GM12878 (cell line): ENCODE results near the gene ARAP2. TPM values are rescaled to one million over a fixed set of nuclear protein-coding genes. Genes with fewer than 3 reads are reported as not detected.

Source experiments
- ATAC-seq: fragments of 200-7000 bp; cut with Tn5 transposase; 3 replicates; pipeline ENCODE4 v1.9.1; 2020; ENCODE audit warnings: mild to moderate bottlenecking, moderate library complexity
- BruUV-seq: library from RNA; stranded (reverse); fragments of 400-500 nt; replicated peaks from 2 replicates; lab custom pipeline; 2021; lab: Mats Ljungman, UMichigan
- CTCF ChIA-PET: fragments of 300-600 bp; sonication (Branson Sonifier 250); formaldehyde crosslinking; extraction: SDS; loops from one replicate; lab custom pipeline; 2021; ENCODE audit warnings: inconsistent platforms; lab: Yijun Ruan, JAX
- POLR2A ChIA-PET: fragments of 350-600 bp; formaldehyde crosslinking; extraction: SDS; loops from one replicate; lab custom pipeline; 2021; ENCODE audit warnings: inconsistent platforms; lab: Charles Lee
- RAD21 ChIA-PET: fragments of 300-600 bp; sonication (Branson Sonifier 250); formaldehyde crosslinking; loops from one replicate; lab custom pipeline; 2023; ENCODE audit warnings: antibody characterized with exemption; ENCODE audit not compliant: unreplicated experiment; lab: Charles Lee
- SMC1A ChIA-PET: fragments of 300-600 bp; sonication (Branson Sonifier 250); formaldehyde crosslinking; loops from one replicate; lab custom pipeline; 2023; ENCODE audit not compliant: unreplicated experiment, uncharacterized antibody; lab: Charles Lee
- DNase-seq: peaks from one replicate; pipeline ENCODE4 v3.0.0-alpha.2; 2011; ENCODE audit warnings: low read depth, low spot score
- FAIRE-seq: peaks from 3 replicates; lab custom pipeline; 2011; peaks lifted over from hg19 to GRCh38; lab: Jason Lieb, UNC
- H2AFZ ChIP-seq: 2 replicates; pipeline ENCODE4 v1.6.0; 2011; ENCODE audit warnings: low read depth, low read length, control low read depth; ENCODE audit not compliant: control insufficient read depth
- H3K27ac ChIP-seq: 2 replicates; pipeline ENCODE4 v1.5.1; 2011; ENCODE audit warnings: control low read depth; ENCODE audit not compliant: control insufficient read depth, insufficient read depth
- H3K27me3 ChIP-seq, 2 experiments: replicated peaks in 1 of 2; 2 replicates each; pipeline versions ENCODE4 v1.6.0 to v1.6.1; 2011; ENCODE audit warnings: low read length in 1 of 2; ENCODE audit not compliant: control insufficient read depth in 2 of 2, insufficient read depth in 2 of 2
- H3K36me3 ChIP-seq, 2 experiments: 2 replicates each; pipeline ENCODE4 v1.5.1; 2011; ENCODE audit warnings: low read length in 1 of 2; ENCODE audit not compliant: control insufficient read depth in 2 of 2, insufficient read depth in 2 of 2
- H3K4me1 ChIP-seq: 2 replicates; pipeline ENCODE4 v1.6.1; 2011; ENCODE audit warnings: mild to moderate bottlenecking, low read length, moderate library complexity, mixed read lengths; ENCODE audit not compliant: control insufficient read depth, insufficient read depth
- H3K4me2 ChIP-seq: 2 replicates; pipeline ENCODE4 v1.6.0; 2011; ENCODE audit warnings: control low read depth; ENCODE audit not compliant: control insufficient read depth, insufficient read depth
- H3K4me3 ChIP-seq: fragments of 200-600 bp; sonication (generic); 2 replicates; pipeline ENCODE4 v1.5.1; 2016
- H3K79me2 ChIP-seq: 2 replicates; pipeline ENCODE4 v1.6.0; 2011; ENCODE audit warnings: low read length; ENCODE audit not compliant: control insufficient read depth, insufficient read depth
- H3K9ac ChIP-seq: 2 replicates; pipeline ENCODE4 v1.8.0; 2011; ENCODE audit warnings: low read length, control low read depth, mixed read lengths; ENCODE audit not compliant: control insufficient read depth, insufficient read depth
- H3K9me3 ChIP-seq: replicated peaks from 3 replicates; pipeline ENCODE4 v1.5.1; 2011; ENCODE audit warnings: mild to moderate bottlenecking, low read length; ENCODE audit not compliant: control insufficient read depth, insufficient read depth
- H4K20me1 ChIP-seq: 2 replicates; pipeline ENCODE4 v1.6.0; 2011; ENCODE audit not compliant: control insufficient read depth, insufficient read depth
- BRCA1 ChIP-seq: IDR thresholded peaks from 2 replicates; pipeline ENCODE4 v1.6.1; 2011; ENCODE audit warnings: low read depth, low read length, improper control_type of control experiment
- ESRRA ChIP-seq: IDR thresholded peaks from 2 replicates; pipeline ENCODE4 v1.6.1; 2012; ENCODE audit warnings: mild to moderate bottlenecking, low read length, improper control_type of control experiment
- EZH2 ChIP-seq: IDR thresholded peaks from 2 replicates; pipeline ENCODE4 v1.6.1; 2012; ENCODE audit warnings: low read depth, mild to moderate bottlenecking, control low read depth, inconsistent platforms, low read length, borderline replicate concordance; ENCODE audit not compliant: control insufficient read depth
- NFXL1 ChIP-seq: fragments of 450-650 bp; IDR thresholded peaks from 2 replicates; pipeline ENCODE4 v1.6.1; 2017; ENCODE audit warnings: antibody characterized with exemption, mild to moderate bottlenecking, borderline replicate concordance
- RAD51 ChIP-seq: fragments of 450-650 bp; IDR thresholded peaks from 2 replicates; pipeline ENCODE4 v1.6.1; 2016; ENCODE audit warnings: moderate library complexity, mild to moderate bottlenecking, inconsistent platforms
- SIN3A ChIP-seq: IDR thresholded peaks from 2 replicates; pipeline ENCODE4 v1.6.1; 2012; ENCODE audit warnings: low read depth, low read length, improper control_type of control experiment
- WGBS: methylation state at CpG from one replicate; pipeline ENCODE4 v1.1.6; 2016; ENCODE audit warnings: low lambda C conversion rate; ENCODE audit not compliant: insufficient replicate concordance, insufficient coverage; ENCODE audit errors: missing lambda C conversion rate; 5-methylcytosine and 5-hydroxymethylcytosine counted together
- in situ Hi-C: fragments of 300-500 bp; cut with MboI; formaldehyde crosslinking; loops from 9 replicates; pipeline ENCODE4 v1.14.3; 2018; ENCODE audit warnings: mixed read lengths
- intact Hi-C: fragments of 100-400 bp; cut with micrococcal nuclease; formaldehyde crosslinking; loops from one replicate; pipeline ENCODE4 v1.14.2; 2022; ENCODE audit not compliant: unreplicated experiment
- polyA plus RNA-seq, 11 experiments: library from polyadenylated mRNA; depleted of rRNA in 4 of 11; unstranded in 6 of 11; stranded (reverse) in 5 of 11; fragments of >200 nt; fragmentation: Nextera tagmentation in 4 of 11; fragmentation: Illumina TruSeq in 1 of 11; extraction: Ambion mirVana in 4 of 11; extraction: Trizol in 1 of 11; gene quantifications; 1 replicate in 1 of 11; 2 replicates in 10 of 11; pipeline versions ENCODE4 v1.2.1 to v1.2.3, GENCODE V29; 2011 to 2016; ENCODE audit warnings: inconsistent platforms in 2 of 11, missing spikeins in 2 of 11, low read depth in 1 of 11
- total RNA-seq, 4 experiments: library from RNA; depleted of rRNA in 3 of 4; stranded (reverse); fragments of >200 nt in 3 of 4; fragmentation: Illumina TruSeq in 1 of 4; extraction: Trizol in 1 of 4; gene quantifications; 2 replicates each; pipeline versions ENCODE4 v1.2.1 to v1.2.3, GENCODE V29; 2013 to 2021
- TF ChIP-seq, protein P1 (sequence below): fragments of 450-650 bp; IDR thresholded peaks from 2 replicates; pipeline ENCODE4 v1.6.1; 2017; ENCODE audit warnings: antibody characterized with exemption, mild to moderate bottlenecking, moderate library complexity

Gene ARAP2
- total and polyA plus RNA-seq, 10 of the 15 experiments (the other 5 are each of a cell fraction or from before 2014, with no cell fraction given): 5.4 to 36.1 (median 12.2) TPM

DNA sequence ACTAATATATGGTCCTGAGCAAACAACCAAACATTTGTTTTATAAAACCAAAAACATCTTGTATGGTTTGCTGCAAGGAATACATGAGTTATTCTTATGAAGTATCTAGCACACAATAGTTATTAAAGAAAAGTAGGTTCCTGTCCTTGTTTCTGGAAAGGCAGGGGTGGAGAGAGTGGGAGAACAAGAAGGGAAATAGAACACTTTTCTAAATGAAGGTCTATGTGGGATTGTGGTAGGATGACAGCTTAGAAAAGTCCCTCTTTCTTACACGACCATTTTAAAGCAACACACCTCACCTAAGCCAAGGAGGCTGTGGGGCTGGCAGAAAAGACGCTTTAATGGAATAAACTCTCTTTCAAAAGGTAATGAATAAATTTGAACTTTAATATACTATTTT is 164.6 kb downstream of the ARAP2 start:
- Histone ChIP-seq H4K20me1 (no peaks in the 10 kb centered on the region), H3K79me2 (no peaks in the 10 kb centered on the region), H2AFZ (no peak overlapping the region), H3K9me3 (no peaks in the 10 kb centered on the region), H3K9ac (no peak overlapping the region), H3K36me3 (0 out of 4 replicates have a peak, but pooled peaks cover 0 to 6% of the 10 kb centered on the region in 2 experiments), H3K27me3 (no peaks in the 10 kb centered on the region), H3K4me1 (peaks cover 6% of the 10 kb centered on the region; the same call in 1 of the 2 replicates), H3K27ac (no peak overlapping the region), H3K4me2 (no peak overlapping the region), H3K4me3 (no peak overlapping the region)
- ATAC-seq (no peak), FAIRE-seq (no peak), DNase-seq (no peak)
- intact Hi-C loops: no loop called here
- TF ChIP-seq, protein P1, sequence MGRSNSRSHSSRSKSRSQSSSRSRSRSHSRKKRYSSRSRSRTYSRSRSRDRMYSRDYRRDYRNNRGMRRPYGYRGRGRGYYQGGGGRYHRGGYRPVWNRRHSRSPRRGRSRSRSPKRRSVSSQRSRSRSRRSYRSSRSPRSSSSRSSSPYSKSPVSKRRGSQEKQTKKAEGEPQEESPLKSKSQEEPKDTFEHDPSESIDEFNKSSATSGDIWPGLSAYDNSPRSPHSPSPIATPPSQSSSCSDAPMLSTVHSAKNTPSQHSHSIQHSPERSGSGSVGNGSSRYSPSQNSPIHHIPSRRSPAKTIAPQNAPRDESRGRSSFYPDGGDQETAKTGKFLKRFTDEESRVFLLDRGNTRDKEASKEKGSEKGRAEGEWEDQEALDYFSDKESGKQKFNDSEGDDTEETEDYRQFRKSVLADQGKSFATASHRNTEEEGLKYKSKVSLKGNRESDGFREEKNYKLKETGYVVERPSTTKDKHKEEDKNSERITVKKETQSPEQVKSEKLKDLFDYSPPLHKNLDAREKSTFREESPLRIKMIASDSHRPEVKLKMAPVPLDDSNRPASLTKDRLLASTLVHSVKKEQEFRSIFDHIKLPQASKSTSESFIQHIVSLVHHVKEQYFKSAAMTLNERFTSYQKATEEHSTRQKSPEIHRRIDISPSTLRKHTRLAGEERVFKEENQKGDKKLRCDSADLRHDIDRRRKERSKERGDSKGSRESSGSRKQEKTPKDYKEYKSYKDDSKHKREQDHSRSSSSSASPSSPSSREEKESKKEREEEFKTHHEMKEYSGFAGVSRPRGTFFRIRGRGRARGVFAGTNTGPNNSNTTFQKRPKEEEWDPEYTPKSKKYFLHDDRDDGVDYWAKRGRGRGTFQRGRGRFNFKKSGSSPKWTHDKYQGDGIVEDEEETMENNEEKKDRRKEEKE: no peak
- TF ChIP-seq RAD51 (no peak), BRCA1 (no peak), NFXL1 (no peak), EZH2 (no peak), ESRRA (no peak), SIN3A (no peak)
- SMC1A ChIA-PET: interaction anchor here (1.6 to 1.9 kb wide), 2 partner anchors 13 to 163 kb away, joined by 3 to 6 read pairs; no protein-coding TSS in a partner anchor
- in situ Hi-C loops: no loop called here
- RAD21 ChIA-PET: no interaction called here
- 87% methylated on average over 2 of the region's 2 CpGs for WGBS
- BruUV-seq: no TSS peak
- CTCF ChIA-PET: no interaction called here
- POLR2A ChIA-PET: interaction anchor here (0.7 kb wide), 1 partner anchor 79 kb away, joined by 8 read pairs; no protein-coding TSS in a partner anchor
